ENCODE measurements around the gene GRHL1. TPM values are rescaled to one million over a fixed set of nuclear protein-coding genes. Genes with fewer than 3 reads are reported as not detected.

Gene GRHL1
- polyA plus RNA-seq, 1 donor (not counting 4 experiments of a cell fraction or from before 2014, with no cell fraction given), result 7.8 TPM

DNA sequence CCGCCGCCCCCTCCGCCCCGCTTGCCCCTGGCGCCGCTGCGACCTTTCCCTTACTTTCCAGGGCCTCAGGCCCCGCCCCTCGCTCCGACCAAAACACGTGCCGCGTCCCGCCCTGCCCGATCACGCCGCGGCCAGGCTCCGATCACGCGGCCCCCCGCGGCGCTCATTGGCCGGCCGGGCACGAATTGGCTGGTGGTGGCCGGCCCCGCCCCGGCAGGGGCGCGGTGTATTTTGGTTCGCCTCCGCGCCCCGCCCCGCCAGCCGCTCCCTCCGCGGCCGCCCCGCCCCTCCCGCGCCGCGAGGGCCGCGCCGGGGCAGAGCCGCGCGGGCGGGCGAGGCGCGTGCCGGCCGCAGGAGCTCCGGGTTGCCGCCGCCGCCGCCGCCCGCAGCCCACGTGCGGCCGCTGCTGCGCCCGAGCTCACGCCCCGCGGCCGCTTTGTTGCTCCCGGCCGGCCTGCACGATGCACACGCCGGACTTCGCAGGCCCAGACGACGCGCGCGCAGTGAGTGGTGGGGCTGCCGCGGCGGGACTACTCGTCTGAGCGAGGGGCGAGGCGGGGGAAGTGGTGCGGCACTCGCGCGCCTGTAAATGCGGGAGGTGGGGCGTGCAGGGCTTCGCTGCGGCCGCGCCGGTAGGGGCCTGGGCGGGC is 91.9 kb downstream of the GRHL1 start, which contains the start of gene KLF11:
TSS of gene KLF11 (plus strand) at position 295 of the 650 bp plus-strand sequence. CDS start at position 462, 167 bp downstream.
- no peak for TF ChIP-seq EZH2 (IDR thresholded peaks at IDR 0.05; ENCODE audit: low read length)
- TF ChIP-seq, protein P1, sequence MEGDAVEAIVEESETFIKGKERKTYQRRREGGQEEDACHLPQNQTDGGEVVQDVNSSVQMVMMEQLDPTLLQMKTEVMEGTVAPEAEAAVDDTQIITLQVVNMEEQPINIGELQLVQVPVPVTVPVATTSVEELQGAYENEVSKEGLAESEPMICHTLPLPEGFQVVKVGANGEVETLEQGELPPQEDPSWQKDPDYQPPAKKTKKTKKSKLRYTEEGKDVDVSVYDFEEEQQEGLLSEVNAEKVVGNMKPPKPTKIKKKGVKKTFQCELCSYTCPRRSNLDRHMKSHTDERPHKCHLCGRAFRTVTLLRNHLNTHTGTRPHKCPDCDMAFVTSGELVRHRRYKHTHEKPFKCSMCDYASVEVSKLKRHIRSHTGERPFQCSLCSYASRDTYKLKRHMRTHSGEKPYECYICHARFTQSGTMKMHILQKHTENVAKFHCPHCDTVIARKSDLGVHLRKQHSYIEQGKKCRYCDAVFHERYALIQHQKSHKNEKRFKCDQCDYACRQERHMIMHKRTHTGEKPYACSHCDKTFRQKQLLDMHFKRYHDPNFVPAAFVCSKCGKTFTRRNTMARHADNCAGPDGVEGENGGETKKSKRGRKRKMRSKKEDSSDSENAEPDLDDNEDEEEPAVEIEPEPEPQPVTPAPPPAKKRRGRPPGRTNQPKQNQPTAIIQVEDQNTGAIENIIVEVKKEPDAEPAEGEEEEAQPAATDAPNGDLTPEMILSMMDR (optimal IDR thresholded peaks at IDR 0.05 in 1 of 3, IDR thresholded peaks at IDR 0.05 in 1 of 3, conservative IDR thresholded peaks at IDR 0.05 in 1 of 3; ENCODE audit: extremely low read depth in 1 of 3, insufficient read depth in 2 of 3, low read length in 3 of 3), result no peak
- FAIRE-seq, result no peak
- peaks cover 0 to 3% of the 10 kb centered on the region in 2 experiments for H3K36me3 ChIP-seq (ENCODE audit: control insufficient read depth in 2 of 2, extremely low read depth in 1 of 2, insufficient read depth in 2 of 2, low read length in 2 of 2)
- H3K9ac ChIP-seq (ENCODE audit: control insufficient read depth, extremely low read depth, insufficient read depth, low read length), result peak within 1 kb of the TSS; percentile 70
- peaks cover 10% of the 10 kb centered on the region for H3K27me3 ChIP-seq (ENCODE audit: control insufficient read depth, extremely low read depth, insufficient read depth, low read length)
- H3K4me3 ChIP-seq (ENCODE audit: control insufficient read depth in 2 of 3, extremely low read depth in 1 of 3, insufficient read depth in 2 of 3, low read depth in 1 of 3, low read length in 3 of 3), result peak within 1 kb of the TSS; percentile 46 to 54 (median 49)
- dilution Hi-C loops (cut with MboI; ENCODE audit: extremely low pct_ligation_motif_present, low sequenced_read_pairs), result loop anchor here (25.0 kb wide), 1 partner anchor 281 kb away; no protein-coding TSS in a partner anchor
- no peaks in the 10 kb centered on the region for H3K9me3 ChIP-seq (ENCODE audit: control insufficient read depth, low read depth, low read length)
- peak within 1 kb of the TSS; percentile 76 for H2AFZ ChIP-seq (ENCODE audit: control insufficient read depth, low read length)
- no peaks in the 10 kb centered on the region for H4K20me1 ChIP-seq (ENCODE audit: control insufficient read depth, extremely low read depth, insufficient read depth, low read length)
- no peak for DNase-seq (ENCODE audit: low read depth, low spot score)
- peak within 1 kb of the TSS; percentile 81 for H3K4me2 ChIP-seq (ENCODE audit: control insufficient read depth, extremely low read depth, insufficient read depth, low read depth, low read length)
- peaks cover 13% of the 10 kb centered on the region for H3K4me1 ChIP-seq (ENCODE audit: control insufficient read depth, extremely low read depth, insufficient read depth, low read length)
- no peaks in the 10 kb centered on the region for H3K9me1 ChIP-seq (ENCODE audit: control insufficient read depth, extremely low read depth, insufficient read depth, low read length)
- H3K79me2 ChIP-seq (ENCODE audit: control insufficient read depth, insufficient read depth, low read length), result no peaks in the 10 kb centered on the region
- H3K27ac ChIP-seq (ENCODE audit: control insufficient read depth, insufficient read depth, low read length), result no peak within 1 kb of the TSS

GRCh38 chr2:10043906-10044601 is 92.6 kb downstream of the GRHL1 start:
- peak overlapping the region; percentile 70 for H3K9ac ChIP-seq (ENCODE audit: control insufficient read depth, extremely low read depth, insufficient read depth, low read length)
- TF ChIP-seq EZH2 (IDR thresholded peaks at IDR 0.05; ENCODE audit: low read length), result no peak
- TF ChIP-seq, protein P1 (optimal IDR thresholded peaks at IDR 0.05 in 1 of 3, IDR thresholded peaks at IDR 0.05 in 1 of 3, conservative IDR thresholded peaks at IDR 0.05 in 1 of 3; ENCODE audit: extremely low read depth in 1 of 3, insufficient read depth in 2 of 3, low read length in 3 of 3), result no peak
- FAIRE-seq, result no peak

More at GRCh38 chr2:10043906-10044601, 92.6 kb downstream of the GRHL1 start:
- Histone ChIP-seq H3K36me3 (ENCODE audit: control insufficient read depth in 2 of 2, extremely low read depth in 1 of 2, insufficient read depth in 2 of 2, low read length in 2 of 2) (peaks cover 0 to 5% of the 10 kb centered on the region in 2 experiments), H3K4me3 (ENCODE audit: control insufficient read depth in 2 of 3, extremely low read depth in 1 of 3, insufficient read depth in 2 of 3, low read depth in 1 of 3, low read length in 3 of 3) (peak overlapping the region; percentile 44 to 49 (median 49)), H3K4me1 (ENCODE audit: control insufficient read depth, extremely low read depth, insufficient read depth, low read length) (peaks cover 13% of the 10 kb centered on the region), H3K27me3 (ENCODE audit: control insufficient read depth, extremely low read depth, insufficient read depth, low read length) (peaks cover 10% of the 10 kb centered on the region), H4K20me1 (ENCODE audit: control insufficient read depth, extremely low read depth, insufficient read depth, low read length) (no peaks in the 10 kb centered on the region), H3K27ac (ENCODE audit: control insufficient read depth, insufficient read depth, low read length) (no peak overlapping the region), H3K79me2 (ENCODE audit: control insufficient read depth, insufficient read depth, low read length) (no peaks in the 10 kb centered on the region), H3K9me3 (ENCODE audit: control insufficient read depth, low read depth, low read length) (no peaks in the 10 kb centered on the region), H2AFZ (ENCODE audit: control insufficient read depth, low read length) (peak overlapping the region; percentile 30), H3K9me1 (ENCODE audit: control insufficient read depth, extremely low read depth, insufficient read depth, low read length) (no peaks in the 10 kb centered on the region), H3K4me2 (ENCODE audit: control insufficient read depth, extremely low read depth, insufficient read depth, low read depth, low read length) (peak overlapping the region; percentile 60)
- dilution Hi-C loops (cut with MboI; ENCODE audit: extremely low pct_ligation_motif_present, low sequenced_read_pairs), result loop anchor here (25.0 kb wide), 1 partner anchor 282 kb away; no protein-coding TSS in a partner anchor
- peak; percentile 67 for DNase-seq (ENCODE audit: low read depth, low spot score)
